DMS53 (cell line): ENCODE measurements around the gene FAU.
"Not testable (repeated sequence)": the region's sequence is repeated elsewhere in the genome, so short reads cannot be mapped to it uniquely, and the experiment has no call there.

Experiments
- DNase-seq: peaks from one replicate; lab custom pipeline; 2025; lab: John Stamatoyannopoulos, UW

Gene FAU

DNA sequence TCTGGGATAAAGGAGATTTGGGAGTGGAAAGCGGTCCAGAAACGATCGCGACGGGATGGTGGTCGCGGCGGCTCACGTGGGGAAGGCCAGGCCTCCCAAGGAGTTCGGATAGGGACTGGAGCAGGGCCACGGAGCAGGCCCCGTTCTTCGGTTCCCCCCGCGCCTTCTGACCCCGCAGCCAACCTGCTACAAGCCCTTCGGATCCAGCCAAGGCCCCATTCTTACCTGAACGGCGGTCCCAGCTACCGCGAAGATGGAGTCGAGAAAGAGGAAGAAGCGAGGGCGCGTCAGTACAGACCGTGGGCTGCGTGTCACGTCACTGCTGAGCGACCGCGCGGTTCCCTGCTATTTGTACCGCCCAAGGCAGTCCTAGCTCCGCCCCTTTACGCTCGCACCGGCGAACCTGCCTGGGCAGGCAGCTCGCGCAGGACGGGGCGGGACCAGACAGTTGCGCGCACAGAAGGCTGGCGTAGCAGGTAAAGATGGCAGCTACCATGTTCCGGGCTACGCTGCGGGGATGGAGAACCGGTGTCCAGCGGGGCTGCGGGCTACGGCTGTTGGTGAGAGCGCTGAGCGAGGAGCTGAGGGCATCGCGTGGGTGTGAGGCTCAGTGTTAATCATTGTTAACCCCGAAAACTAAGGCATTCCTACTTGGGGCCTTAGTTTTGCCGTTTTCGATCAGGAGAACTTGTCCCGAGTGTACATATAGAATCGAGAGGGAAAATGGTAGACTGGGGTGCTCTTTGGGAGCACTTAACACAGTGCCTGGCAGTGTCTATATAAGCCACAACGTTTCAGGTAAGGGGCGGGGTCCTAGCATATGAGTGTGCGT is at the start of gene FAU, which contains the start of gene MRPL49:
Gene FAU, minus strand, starts transcription at position 270 of the 832 bp plus-strand sequence. CDS start 321 bp downstream, outside the sequence.
Gene MRPL49, plus strand, starts transcription at position 457 of the 832 bp plus-strand sequence. Its CDS starts 26 bp downstream, at position 483.
- DNase-seq = peak; percentile 99

GRCh38 chr11:65170058-65170534 is 48.2 kb upstream of the FAU start, which contains the start of gene SPDYC:
TSS of gene SPDYC (plus strand) at chr11:65170233. CDS start at chr11:65171358, 1,125 bp downstream.
- DNase-seq = no peak

DNA sequence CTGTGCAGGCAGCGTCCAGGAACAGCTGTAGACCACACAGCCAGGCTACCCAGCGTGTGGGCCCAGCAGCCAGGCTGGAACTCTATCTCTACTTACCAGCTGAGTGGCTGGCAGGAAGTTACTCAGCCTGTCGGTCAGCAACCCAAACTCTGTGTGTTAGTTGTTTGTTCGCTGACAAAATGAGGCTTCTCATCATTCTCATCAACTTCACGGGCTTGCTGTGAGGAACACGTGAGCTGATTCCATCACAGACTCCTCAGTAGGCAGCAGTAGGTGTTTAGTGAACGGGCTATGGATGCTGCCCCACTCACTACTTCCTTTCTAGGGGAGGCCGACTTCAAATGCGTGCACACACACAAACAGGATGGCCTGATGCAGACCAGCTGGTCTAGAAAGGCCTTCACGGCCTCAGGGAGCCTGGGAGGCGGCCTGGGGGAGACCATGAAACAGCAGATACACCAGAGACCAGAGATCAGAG is 47.3 kb upstream of the FAU start:
- DNase-seq = peak; percentile 31

DNA sequence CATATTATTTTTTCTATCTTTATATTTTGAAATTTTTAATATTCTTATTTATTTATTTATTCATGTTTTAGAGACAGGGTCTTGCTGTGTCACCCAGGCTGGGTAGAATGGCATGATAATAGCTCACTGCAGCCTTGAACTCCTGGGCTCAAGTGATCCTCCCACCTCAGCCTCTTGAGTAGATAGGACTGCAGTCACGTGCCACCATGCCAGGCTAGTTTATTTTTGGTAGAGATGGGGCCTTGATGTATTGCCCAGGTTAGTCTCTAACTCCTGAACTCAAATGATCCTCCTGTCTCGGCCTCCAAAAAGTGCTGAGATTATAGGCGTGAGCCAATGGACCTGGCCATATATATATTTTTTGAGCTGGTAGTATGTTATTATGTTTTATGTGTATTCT is 45.7 kb upstream of the FAU start:
- DNase-seq = no peak

DNA sequence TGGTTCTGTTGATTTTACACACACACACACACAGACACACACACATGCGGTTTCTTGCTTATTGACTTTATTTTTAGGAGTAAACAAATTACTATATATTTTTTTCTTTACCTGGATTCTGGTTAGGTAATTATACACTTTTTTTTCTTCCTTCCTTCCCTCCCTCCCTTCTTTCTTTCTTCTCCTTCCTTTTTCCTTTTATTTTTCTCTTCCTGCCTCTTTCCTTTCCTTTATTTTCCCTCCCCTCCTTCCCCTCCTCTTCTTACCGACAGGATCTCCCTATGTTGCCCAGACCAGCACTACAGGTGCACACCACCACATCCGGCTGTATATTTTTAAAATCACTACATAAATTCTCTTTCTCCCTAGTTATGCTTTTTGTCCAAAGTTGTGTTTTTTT is 45.0 kb upstream of the FAU start:
- DNase-seq = no peak

DNA sequence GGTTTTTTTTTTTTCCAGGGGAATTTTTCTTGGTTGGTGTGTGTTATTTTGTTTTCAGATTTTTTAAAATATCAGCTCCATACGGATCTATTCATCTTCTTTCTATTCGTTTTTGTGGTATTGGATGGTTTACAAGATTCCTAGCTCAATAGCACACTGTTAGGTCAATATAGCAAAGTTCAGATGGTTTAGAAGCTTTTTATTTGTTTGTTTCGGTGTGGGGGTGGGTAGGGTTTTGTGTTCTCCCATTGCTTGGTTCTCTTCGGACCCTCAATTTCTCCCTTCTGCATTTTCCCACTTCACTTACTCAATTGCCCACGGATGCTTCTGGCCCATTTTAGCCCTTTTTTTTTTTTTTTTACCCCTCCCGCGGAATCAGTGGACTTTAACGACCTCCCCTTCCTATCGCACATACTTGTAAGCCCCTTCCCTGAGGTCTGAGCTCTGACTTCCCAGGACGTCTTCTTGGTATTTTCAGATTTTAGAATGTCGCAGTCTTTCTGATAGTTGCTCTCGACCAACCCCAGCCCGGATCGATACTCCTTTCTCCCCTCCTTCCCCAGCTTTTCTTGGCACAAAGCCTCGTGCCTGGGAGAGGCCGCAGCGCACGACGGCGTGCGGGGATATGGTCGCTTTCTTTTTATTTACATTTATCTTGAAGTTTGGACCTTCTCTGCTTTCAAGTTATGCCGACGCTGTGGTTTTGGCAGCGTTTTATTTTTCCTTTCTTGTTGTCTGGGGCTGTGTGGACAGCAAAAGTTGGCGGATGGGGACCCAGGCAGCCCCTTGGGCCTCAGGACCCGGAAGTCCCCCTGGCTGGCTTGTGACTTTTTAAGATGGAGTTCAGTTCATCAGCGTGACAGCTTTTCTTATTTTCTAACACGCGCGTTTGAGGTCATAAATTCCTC is 43.7 kb upstream of the FAU start:
- DNase-seq = peak; percentile 68

DNA sequence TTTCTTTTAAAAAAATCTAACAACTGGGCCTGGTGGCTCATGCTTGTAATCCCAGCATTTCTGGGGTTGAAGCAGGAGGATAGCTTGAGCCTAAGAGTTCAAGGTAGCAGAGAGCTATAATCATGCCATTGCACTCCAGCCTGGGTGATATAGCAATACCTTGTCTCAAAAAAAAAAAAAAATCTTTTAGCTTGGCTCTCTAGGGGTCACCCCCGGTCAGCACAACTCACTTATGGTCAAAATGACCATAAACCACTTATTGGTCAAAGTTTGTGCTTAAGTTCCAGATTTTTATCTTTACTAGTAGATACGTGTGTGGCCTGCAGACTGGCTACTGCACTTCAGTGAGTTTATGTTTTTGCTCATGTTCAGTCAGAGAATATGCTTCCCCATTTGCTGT is 41.8 kb upstream of the FAU start:
- no peak for DNase-seq

- no peak for DNase-seq
These were observed 38.7 kb upstream of the FAU start for GRCh38 chr11:65160643-65161042.

- DNase-seq = no peak
These were observed 37.1 kb upstream of the FAU start for GRCh38 chr11:65159012-65159411.

DNA sequence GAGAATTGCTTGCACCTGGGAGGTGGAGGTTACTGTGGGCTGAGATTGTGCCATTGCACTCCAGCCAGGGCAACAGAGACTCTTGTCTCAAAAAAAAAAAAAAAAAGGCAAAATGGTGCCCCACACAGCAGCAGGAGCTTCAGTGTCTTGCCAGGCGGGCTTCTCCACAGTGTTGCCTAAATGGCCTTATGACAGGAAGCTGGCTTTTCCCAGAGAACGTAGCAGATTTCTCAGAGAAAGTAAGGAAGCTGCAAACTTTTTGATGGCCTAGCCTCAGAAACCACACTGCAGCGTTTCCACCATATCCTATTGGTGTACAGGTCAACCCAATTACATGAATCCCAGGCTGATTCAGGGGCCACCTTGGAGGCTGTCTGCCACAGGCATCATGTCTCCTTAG is 35.4 kb upstream of the FAU start:
- no peak for DNase-seq

GRCh38 chr11:65156926-65157325 is 35.0 kb upstream of the FAU start:
- DNase-seq = no peak

DNA sequence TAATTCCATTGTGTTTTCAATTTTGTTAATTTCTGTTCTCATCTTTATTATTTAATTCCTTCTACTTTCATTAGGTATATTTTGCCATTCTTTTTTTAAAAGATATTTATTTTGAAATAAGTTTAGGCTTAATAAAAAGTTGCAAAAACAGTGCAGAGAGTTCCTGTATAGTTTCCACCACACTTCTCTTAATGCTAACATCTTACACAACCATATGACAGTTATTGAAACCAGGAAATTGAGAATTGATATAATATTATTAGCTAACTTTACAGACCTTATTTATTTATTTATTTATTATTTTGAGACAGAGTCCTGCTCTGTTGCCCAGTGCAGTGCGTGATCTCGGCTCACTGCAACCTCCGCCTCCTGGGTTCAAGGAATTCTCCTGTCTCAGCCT is 34.3 kb upstream of the FAU start:
- DNase-seq = no peak

- no peak for DNase-seq
These were observed 30.2 kb upstream of the FAU start for GRCh38 chr11:65152122-65152521.

- no peak for DNase-seq
These were observed 29.5 kb upstream of the FAU start for GRCh38 chr11:65151331-65151899.

GRCh38 chr11:65150509-65151299 is 28.8 kb upstream of the FAU start:
- peak; percentile 98 for DNase-seq

- not testable (repeated sequence) for DNase-seq
These were observed 28.2 kb upstream of the FAU start for GRCh38 chr11:65150131-65150508.

DNA sequence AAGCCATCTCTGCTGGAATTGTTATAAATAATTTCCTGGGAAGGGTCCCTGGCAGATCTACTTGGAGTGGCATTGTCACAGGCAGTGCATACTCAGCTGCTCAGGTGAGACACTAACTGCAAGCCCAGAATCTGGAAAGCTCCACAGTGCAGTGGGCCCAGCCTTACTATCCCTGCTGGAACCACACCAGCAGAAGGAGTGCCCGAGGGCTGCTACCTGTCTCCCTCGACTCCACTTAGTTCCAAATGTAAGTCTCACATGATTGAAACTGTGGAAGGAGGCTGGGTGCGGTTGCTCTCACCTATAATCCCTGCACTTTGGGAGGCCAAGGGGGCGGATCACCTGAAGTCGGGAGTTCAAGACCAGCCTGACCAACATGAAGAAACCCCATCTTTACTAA is 26.7 kb upstream of the FAU start:
- DNase-seq = no peak

DNA sequence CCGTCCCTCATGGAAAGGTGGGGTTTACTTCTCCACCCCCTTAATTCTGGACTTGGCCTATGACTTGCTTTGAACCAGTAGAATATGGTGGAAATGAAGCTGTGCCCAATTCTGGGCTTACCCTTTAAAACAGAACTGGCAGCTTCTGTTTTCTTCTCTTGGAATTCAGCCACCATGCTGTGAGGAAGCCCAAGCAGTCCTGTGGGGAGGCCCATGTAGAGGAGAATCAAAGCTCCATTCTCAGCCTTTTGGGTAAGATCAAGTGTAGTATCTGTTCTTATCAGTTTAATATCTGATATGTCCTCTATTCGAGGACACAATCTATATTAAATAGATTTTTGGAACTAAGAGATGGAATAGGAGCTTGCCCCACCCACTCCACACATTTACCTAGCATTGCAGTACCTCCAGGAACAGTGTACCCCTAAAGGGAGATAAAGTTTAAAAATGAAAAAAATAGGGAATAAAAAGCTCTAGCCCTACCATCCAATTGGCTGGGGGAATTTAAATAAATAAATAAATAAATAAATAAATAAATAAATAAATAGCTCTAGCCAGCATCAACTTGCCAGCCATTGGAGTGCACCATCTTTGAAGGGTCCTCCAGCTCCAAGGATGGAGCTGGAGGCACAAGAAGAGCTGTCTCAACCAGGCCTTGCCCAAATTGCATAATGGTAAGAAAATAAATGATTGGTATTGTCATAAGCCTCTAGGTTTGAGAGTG is 25.6 kb upstream of the FAU start:
- DNase-seq = no peak

DNA sequence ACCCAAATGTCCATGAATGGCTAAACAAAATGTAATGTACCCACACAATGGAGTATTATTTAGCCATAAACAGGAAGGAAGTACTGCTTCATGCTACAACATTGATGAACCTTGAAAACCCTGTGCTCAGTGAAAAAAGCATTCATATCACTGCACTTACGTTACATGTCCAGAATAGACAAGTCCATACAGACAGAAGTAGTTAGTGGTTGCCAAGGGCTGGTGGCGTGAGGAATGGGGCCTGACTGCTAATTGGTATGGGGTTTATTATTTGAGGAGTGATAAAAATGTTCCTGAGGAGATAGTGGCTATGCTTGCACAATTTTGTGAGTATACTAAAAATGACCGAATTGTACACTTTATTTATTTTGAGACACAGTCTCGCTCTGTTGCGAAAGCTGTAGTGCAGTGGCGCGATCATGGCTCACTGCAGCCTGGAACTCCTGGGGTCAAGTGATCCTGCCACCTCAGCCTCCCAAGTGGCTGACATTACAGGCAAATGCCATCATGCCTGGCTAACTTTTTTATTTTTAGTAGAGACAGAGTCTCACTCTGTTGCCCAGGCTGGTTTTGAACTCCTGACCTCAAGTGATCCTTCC is 20.1 kb upstream of the FAU start:
- DNase-seq = no peak

- DNase-seq = no peak
These were observed 14.7 kb upstream of the FAU start for GRCh38 chr11:65136515-65137096.
